ENCODE results near the gene ZFPM1. TPM values are rescaled to one million over a fixed set of nuclear protein-coding genes. Genes with fewer than 3 reads are reported as not detected.
"Not testable (repeated sequence)": the region's sequence is repeated elsewhere in the genome, so short reads cannot be mapped to it uniquely, and the experiment has no call there.

Gene ZFPM1
- total and polyA plus RNA-seq, 5 donors = 7.7 to 11.4 (median 8.2) TPM

DNA sequence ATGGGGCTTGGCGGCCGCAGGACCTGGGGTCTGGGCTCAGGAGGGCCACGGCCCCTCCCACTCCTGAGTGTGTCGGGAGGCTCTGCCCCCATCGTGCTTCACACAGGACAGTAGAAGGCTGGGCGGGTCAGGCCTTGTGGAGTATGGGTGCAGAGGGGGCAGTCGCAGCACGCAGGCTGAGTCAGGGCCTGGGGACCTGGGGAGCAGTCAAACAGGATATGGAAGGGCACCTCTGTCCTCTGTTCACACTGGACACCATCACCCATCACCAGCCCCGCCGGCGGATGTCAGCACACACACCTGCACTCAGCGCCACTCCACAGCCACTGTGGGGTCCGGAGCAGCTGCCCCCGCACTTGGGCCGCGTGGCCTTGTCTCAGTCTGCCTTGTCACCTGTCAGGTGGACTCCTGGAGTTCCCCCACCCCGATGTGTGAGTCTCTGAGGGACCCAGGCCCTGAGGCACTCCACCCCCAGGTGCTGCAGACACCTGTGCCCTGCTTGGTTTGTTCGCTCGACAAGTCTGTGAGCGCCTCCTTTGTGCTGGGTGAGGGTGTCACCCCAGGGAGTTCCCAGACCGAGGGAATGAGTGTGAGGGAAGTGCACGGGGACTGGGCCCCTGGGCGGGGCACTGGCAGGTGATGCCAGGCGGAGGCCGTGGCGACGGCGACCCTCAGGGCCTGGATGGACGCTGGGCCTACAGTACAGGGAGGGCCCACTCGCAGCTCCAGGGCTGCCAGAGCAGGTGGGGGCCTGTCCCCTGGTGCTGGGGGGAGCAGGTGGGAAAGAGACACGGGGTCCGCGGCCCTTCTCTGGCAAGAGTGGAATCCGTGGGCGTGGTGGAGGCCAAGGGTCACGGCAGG, 31.7 kb downstream of the ZFPM1 start:
- ATAC-seq (no peak), DNase-seq (no peak)
- Histone ChIP-seq H3K27ac (ENCODE audit: low read length) (no peak overlapping the region), H3K9me3 (ENCODE audit: control insufficient read depth, low read length) (no peaks in the 10 kb centered on the region), H3K4me3 (ENCODE audit: low read length) (no peak overlapping the region), H3K27me3 (ENCODE audit: control insufficient read depth, insufficient read depth) (no peaks in the 10 kb centered on the region), H3K4me1 (ENCODE audit: control insufficient read depth, insufficient read depth, low read length) (no peaks in the 10 kb centered on the region)
- intact Hi-C loops (cut with DNase I) = no loop called here
- 92% methylated on average over 36 of the region's 36 CpGs for WGBS

DNA sequence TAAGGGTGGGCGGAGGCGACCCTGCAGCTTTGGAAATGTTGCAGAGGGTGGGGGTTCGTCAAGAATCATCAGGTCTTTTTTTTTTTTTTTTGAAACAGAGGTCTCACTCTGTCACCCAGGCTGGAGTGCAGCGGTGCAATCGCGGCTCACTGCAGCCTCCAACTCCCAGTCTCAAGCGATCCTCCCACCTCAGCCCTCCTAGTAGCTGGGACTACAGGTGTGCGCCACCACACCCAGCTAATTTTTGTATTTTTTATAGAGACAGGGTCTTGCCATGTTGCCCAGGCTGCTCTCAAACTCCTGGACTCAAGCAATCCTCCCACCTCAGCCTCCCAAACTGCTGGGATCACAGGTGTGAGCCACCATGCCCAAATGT, 32.3 kb downstream of the ZFPM1 start:
- 95% methylated on average over 8 of the region's 8 CpGs for WGBS
- intact Hi-C loops (cut with DNase I); ATAC-seq; H3K27ac ChIP-seq (ENCODE audit: low read length); DNase-seq; H3K27me3 ChIP-seq (ENCODE audit: control insufficient read depth, insufficient read depth); H3K4me3 ChIP-seq (ENCODE audit: low read length); H3K4me1 ChIP-seq (ENCODE audit: control insufficient read depth, insufficient read depth, low read length); H3K9me3 ChIP-seq (ENCODE audit: control insufficient read depth, low read length): not testable (repeated sequence)

DNA sequence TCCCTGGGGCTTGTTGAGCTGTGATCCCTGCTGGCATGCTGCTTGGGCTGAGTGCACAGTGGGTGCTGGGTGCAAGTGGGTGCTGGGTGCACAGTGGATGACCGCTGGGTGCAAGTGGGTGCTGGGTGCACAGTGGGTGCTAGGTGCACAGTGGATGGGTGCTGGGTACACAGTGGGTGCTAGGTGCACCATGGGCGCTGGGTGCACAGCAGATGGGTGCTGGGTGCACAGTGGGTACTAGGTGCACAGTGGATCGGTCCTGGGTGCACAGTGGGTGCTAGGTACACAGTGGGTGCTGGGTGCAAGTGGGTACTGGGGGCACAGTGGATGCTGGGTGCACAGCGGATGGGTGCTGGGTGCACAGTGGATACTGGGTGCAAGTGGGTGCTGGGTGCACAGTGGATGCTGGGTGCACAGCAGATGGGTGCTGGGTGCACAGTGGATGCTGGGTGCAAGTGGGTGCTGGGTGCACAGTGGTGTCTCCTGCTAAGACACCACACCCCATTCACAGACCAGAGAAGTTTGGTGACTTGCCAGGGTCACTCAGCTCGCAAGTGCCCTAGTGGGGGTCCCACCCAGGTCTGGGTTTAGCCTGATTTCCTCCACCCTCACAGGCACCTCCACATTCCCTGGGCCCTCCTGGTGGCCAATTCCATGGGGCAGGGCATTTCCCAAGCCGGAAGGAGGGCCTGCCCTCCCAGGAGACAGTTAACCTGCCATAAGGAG, 33.5 kb downstream of the ZFPM1 start:
- H3K9me3 ChIP-seq (ENCODE audit: control insufficient read depth, low read length) = no peaks in the 10 kb centered on the region
- no peak for ATAC-seq
- no peak for DNase-seq
- no peaks in the 10 kb centered on the region for H3K27me3 ChIP-seq (ENCODE audit: control insufficient read depth, insufficient read depth)
- no peak overlapping the region for H3K4me3 ChIP-seq (ENCODE audit: low read length)
- H3K4me1 ChIP-seq (ENCODE audit: control insufficient read depth, insufficient read depth, low read length) = no peaks in the 10 kb centered on the region
- intact Hi-C loops (cut with DNase I) = no loop called here
- whole genome bisulfite sequencing = 96% methylated on average over 6 of the region's 6 CpGs
- H3K27ac ChIP-seq (ENCODE audit: low read length) = no peak overlapping the region

DNA sequence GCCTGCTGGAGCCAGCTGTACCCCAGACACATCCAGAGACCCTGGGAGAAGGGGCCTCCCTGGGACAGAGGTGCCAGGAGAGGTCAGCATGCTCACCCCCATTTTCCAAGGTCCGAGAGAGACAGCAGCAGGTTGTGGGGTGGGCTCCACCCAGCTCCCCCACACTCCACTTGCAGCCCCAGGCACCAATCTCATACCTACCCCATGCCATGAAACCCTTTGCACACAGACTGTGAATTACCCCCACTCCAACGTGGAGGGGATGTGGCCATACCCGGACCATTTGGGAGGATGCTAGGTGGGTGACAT, 34.0 kb downstream of the ZFPM1 start:
- Histone ChIP-seq H3K27ac (ENCODE audit: low read length) (no peak overlapping the region), H3K4me1 (ENCODE audit: control insufficient read depth, insufficient read depth, low read length) (no peaks in the 10 kb centered on the region), H3K9me3 (ENCODE audit: control insufficient read depth, low read length) (no peaks in the 10 kb centered on the region), H3K4me3 (ENCODE audit: low read length) (no peak overlapping the region), H3K27me3 (ENCODE audit: control insufficient read depth, insufficient read depth) (no peaks in the 10 kb centered on the region)
- DNase-seq = no peak
- ATAC-seq = no peak
- 85% methylated on average over 3 of the region's 3 CpGs for WGBS
- intact Hi-C loops (cut with DNase I) = no loop called here

DNA sequence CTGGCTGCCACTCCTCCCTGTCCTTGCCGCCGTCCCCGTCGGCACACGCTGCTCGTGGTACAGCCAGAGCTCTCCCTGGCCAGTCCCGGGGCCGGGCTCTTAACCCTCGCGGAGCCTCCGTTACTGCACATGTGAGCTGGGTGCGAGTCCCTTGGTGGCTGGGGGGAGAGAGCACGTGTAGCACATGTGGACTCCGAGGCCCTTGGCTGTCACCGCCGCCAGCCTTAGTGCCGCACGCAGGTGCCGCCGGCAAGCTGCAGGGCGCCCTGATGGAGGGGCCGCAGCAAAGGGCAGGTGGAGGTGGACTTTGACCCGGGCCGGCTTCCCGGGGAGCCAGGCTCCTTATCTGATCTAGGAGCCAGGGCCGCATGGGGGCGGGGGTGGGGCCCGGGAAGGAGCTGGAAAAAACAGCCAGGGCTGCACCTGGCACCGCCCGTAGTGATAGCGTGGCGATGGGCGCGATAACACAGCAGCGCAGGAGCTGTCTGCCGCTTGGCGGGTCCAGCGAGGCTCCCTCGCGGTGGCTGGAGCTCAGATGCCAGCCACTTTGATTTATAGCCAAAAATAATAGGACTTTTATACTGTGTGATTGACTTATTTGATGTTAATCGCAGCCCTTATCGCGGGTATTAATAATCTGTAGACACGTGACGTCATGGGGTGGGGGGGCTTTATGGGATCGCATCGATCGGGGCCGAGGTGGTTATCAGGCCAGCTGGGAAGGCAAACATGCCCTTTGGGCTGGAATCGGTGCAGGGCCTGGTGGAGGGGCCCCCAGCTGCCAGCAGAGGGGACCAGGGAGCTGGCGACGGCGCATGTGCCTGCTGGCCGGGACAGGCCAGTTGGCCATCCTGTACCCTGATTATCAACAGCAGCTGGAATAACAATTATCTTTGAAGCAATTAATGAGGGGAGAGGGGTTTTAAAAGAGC, 35.1 kb downstream of the ZFPM1 start:
- H3K27me3 ChIP-seq (ENCODE audit: control insufficient read depth, insufficient read depth) = no peaks in the 10 kb centered on the region
- H3K9me3 ChIP-seq (ENCODE audit: control insufficient read depth, low read length) = no peaks in the 10 kb centered on the region
- H3K4me1 ChIP-seq (ENCODE audit: control insufficient read depth, insufficient read depth, low read length) = no peaks in the 10 kb centered on the region
- DNase-seq = no peak
- no peak overlapping the region for H3K4me3 ChIP-seq (ENCODE audit: low read length)
- H3K27ac ChIP-seq (ENCODE audit: low read length) = no peak overlapping the region
- ATAC-seq = no peak
- intact Hi-C loops (cut with DNase I) = no loop called here
- 85% methylated on average over 54 of the region's 54 CpGs for WGBS

DNA sequence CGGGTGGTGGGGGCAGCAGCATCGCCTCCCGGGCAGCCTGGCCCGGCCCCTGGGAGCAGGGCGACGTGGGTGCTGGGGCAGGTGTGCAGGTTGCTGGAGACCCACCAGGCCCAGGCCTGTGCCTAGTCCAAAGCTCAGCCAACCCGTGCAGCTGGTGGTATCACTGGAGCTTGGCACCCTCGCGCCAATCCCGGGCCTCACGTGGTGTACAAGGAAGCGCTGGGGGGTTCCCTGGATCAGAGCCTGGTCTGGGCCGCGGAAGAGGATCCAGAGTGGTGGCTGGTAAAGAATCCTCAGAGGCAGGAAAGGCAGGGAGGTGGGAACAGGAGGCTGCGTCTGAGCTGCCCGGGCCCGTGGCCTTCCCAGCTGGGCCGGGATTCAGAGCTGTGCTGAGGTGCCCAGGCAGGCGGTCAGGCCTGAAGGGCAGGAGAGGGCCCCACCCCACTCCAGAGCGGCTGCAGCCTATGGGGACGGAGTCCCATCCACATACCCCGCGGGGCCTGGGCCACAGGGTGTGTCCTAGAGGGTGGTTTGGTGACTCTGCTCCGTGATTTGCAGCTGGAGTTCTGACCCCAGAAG, 36.2 kb downstream of the ZFPM1 start:
- ATAC-seq (no peak), DNase-seq (no peak)
- intact Hi-C loops (cut with DNase I) = no loop called here
- Histone ChIP-seq H3K4me1 (ENCODE audit: control insufficient read depth, insufficient read depth, low read length) (no peaks in the 10 kb centered on the region), H3K9me3 (ENCODE audit: control insufficient read depth, low read length) (no peaks in the 10 kb centered on the region), H3K27ac (ENCODE audit: low read length) (no peak overlapping the region), H3K4me3 (ENCODE audit: low read length) (no peak overlapping the region), H3K27me3 (ENCODE audit: control insufficient read depth, insufficient read depth) (no peaks in the 10 kb centered on the region)
- WGBS = 86% methylated on average over 24 of the region's 24 CpGs

DNA sequence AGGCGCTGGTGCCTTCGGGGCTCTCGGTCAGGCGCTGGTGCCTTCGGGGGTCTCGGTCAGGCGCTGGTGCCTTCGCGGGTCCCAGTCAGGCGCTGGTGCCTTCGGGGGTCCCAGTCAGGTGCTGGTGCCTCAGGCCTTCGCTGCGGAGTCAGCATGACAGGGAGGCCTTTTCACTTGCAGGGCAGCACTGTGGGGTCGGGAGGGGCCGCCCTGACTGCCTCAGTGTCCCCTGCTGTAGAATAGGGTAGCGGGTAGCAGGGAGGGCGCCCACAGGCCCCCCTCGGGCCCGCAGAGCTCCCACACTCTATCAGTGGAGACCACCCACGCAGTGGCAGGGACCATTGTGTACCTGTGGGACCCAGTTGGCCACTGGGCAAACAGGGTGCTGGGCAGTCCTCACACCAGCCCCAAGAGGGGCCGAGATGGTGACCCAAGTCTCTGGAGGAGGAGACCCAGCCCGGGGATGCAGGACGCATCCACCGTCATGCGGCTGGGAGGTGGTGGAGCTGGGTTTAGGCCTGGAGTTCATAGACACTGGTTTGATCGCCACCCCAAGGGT, 38.0 kb downstream of the ZFPM1 start:
- Histone ChIP-seq H3K27ac (ENCODE audit: low read length) (no peak overlapping the region), H3K4me3 (ENCODE audit: low read length) (no peak overlapping the region), H3K4me1 (ENCODE audit: control insufficient read depth, insufficient read depth, low read length) (no peaks in the 10 kb centered on the region), H3K27me3 (ENCODE audit: control insufficient read depth, insufficient read depth) (no peaks in the 10 kb centered on the region), H3K9me3 (ENCODE audit: control insufficient read depth, low read length) (no peaks in the 10 kb centered on the region)
- intact Hi-C loops (cut with DNase I) = no loop called here
- DNase-seq (no peak), ATAC-seq (no peak)
- WGBS = 95% methylated on average over 26 of the region's 26 CpGs

DNA sequence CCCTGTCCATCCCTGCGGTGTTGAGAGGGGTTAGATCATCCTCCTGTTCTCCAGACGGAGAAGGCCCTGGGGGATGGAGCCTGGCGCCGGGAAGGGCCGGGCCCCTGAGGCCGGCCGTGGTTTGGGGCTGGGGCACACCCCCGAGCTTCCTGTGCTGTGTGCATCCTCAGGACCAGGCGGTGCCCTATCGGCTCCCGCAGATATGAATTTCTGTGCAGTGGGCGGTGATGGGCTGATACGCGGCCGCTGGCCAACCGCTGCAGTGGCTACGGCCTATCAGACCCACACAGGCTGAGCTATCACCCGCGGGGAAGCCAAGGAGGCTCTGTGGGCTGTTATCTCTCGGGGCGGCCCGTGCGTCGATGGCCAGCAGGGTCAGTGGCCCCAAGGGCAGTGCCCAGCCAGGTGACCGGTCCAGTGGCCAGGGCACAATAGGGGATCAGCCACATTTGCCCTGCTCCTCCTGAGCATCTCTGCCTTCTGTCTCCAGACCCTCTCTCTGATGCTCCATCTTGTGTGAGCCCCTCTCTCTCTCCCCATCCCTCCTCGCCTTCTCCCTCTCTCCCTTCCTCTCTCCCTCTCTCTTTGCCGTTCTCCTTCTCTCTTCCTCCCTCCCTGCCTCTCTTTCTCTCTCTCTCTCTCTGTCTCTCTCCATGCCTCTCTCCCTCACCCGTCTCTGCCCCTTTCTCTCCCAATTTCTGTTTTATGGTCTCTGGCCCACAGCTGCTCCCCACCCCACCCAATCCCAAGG, 38.7 kb downstream of the ZFPM1 start:
- 77% methylated on average over 28 of the region's 28 CpGs for WGBS
- no peak overlapping the region for H3K4me3 ChIP-seq (ENCODE audit: low read length)
- no peak overlapping the region for H3K27ac ChIP-seq (ENCODE audit: low read length)
- H3K27me3 ChIP-seq (ENCODE audit: control insufficient read depth, insufficient read depth) = no peaks in the 10 kb centered on the region
- H3K4me1 ChIP-seq (ENCODE audit: control insufficient read depth, insufficient read depth, low read length) = no peaks in the 10 kb centered on the region
- ATAC-seq (peak in 1 of 2 donors; percentile 4), DNase-seq (no peak)
- no peaks in the 10 kb centered on the region for H3K9me3 ChIP-seq (ENCODE audit: control insufficient read depth, low read length)
- intact Hi-C loops (cut with DNase I) = no loop called here

DNA sequence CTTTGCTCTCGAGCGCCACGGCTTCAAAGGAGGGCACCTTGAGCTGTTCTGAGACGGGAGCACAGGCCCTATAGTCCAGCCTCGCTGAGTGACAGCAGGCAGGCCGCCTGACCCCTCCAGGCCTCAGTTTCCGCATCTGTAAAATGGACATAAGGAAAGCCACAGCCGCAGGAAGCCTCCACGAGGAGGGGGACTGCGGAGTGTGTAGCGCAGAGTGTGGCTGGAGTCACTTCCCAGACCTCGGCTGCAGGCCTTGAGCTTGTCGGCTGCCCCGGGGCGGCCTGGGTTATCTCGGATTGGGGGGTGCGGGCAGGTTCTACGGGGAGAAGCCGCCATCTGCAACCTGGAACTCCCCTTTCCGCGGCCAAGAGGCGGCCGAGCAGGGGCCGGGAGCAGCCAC, 40.8 kb downstream of the ZFPM1 start:
- ATAC-seq (no peak), DNase-seq (no peak)
- H3K27me3 ChIP-seq (ENCODE audit: control insufficient read depth, insufficient read depth) = no peaks in the 10 kb centered on the region
- no peaks in the 10 kb centered on the region for H3K9me3 ChIP-seq (ENCODE audit: control insufficient read depth, low read length)
- 95% methylated on average over 24 of the region's 24 CpGs for WGBS
- no peak overlapping the region for H3K27ac ChIP-seq (ENCODE audit: low read length)
- no peak overlapping the region for H3K4me3 ChIP-seq (ENCODE audit: low read length)
- H3K4me1 ChIP-seq (ENCODE audit: control insufficient read depth, insufficient read depth, low read length) = no peaks in the 10 kb centered on the region
- intact Hi-C loops (cut with DNase I) = no loop called here

Data from right cardiac atrium (tissue), 5 donors.